HG02943 (cell line): ENCODE results near the gene SEC61G.
A peak's percentile ranks its signal among the peaks of the same experiment; 100 is the strongest.

Experiments
- ATAC-seq: cut with Tn5 transposase; IDR thresholded peaks from one replicate; pipeline ENCODE4 v1.9.1; 2021; ENCODE audit warnings: mild to moderate bottlenecking, low read depth, moderate library complexity; ENCODE audit not compliant: unreplicated experiment

The SEC61G gene

DNA sequence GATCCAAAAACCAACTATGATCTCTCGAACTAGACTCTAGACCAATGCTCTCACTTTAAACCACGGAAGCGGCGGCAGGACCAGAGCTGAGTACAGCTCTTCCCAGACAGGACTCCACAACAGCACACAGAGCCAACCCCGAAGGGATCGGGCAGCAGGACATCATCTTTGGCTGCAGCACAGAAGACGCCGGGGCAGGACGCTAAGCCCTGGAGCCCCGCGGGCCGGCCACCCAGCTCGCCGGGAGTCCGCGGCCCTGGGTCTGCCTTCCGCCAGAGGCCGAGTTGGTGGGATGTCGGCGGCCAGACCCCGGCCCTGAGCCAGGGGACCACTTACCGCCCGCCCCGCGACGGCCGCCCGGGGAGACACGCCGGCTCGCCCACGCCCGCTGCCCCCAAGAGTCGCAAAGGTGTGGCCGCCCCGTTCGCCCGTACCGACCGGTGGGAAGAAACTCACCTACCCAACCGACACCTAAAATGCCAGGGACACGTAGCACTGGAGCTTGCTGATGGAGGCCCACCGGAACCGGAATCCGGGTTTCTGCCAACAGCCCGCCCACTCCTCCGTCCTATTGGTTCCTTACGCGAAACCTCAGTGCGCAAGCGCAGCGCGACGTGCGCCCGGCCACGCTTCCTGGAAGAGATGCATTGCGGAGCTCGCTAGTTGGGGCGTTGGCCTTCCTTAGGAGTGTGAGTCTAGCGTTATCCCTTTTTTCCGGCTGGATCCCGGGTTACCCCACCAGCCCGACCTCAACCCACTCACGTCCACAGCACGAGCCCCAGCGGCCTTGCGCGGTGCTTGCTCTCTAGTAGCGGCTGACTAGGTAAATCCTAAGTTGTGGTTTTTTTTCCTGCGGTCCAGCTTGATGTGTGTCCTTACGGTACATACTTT is at the start of gene SEC61G:
Gene SEC61G, minus strand, starts transcription at position 510 of the 891 bp plus-strand sequence. CDS start 1,623 bp downstream, outside the sequence.
- peak; percentile 97 for ATAC-seq

DNA sequence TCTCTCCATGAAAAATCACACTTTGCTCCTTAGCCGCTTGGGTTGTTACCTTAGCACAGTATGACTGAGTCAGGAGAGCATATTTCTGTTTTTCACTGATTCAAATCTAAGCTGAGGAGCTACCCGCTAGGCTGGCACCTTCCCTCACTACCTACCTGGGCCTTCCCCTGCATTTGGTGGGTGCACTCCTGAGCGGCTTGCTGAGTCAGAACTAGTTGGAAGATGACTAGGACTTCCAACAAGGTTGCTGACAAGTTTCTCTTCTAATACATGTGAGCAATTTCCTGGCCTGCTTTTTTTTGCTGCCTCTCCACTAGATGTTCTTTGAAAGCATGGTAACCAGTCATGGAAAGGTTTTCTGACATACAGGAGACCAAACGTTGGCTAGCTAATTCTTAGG is 43.8 kb upstream of the SEC61G start:
- ATAC-seq: no peak

DNA sequence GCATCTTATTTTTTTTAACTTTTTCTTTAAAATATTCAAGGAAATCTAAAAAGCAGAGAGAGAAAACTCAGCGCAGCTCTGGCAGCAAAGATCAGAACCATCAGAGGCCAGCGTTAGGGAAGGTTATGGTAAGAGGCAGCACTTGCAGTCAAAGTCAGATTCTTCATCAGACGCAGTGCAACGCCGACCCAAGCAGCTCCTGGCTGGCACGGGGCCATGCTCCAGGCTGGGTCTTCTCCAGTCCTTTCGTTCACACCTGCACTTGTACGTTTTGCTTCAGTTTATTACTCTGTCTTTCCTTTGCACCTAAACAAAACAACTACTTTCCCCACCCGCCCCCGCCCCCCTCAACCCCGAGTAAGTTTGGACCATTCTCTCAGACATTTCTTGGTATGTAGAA is 43.1 kb upstream of the SEC61G start:
- ATAC-seq: no peak

DNA sequence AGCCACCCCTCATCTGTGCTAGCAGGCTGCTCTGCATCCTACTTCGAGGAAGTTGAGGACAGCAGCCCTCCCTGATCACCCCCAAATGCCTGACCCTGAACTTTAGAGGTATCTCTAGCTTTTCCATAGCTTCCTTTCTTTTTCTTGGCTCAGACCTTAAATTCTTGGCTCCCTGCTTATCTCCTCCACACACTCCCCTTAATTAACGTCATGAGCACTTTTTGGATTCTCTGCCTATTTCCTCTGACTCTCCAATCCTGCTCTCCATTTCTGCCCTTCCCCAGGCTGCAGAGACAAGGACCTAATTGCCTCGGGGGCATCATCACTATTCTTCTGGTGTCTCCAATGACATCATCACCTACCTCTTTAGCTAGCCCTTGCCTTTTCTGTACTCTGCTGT is 40.8 kb upstream of the SEC61G start:
- ATAC-seq: no peak

DNA sequence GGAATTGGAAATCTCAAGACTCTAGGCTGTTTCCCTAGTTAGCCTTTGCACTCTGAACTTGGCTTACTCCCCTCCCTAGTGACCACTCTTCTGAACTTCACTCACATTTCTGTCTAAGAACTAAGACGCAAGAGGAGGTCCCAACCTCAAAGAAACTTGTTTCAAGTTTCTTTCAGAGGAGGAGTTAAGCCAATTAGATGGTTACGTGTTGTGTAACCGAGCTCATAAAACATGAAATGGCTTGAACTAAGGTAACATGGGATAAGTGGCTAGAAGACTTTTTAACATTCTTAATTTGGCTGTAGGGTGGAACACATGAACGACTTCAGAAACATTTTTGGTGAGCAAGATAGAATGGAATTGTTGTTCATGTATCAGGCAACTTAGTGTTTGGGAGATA is 39.5 kb upstream of the SEC61G start:
- ATAC-seq: no peak

DNA sequence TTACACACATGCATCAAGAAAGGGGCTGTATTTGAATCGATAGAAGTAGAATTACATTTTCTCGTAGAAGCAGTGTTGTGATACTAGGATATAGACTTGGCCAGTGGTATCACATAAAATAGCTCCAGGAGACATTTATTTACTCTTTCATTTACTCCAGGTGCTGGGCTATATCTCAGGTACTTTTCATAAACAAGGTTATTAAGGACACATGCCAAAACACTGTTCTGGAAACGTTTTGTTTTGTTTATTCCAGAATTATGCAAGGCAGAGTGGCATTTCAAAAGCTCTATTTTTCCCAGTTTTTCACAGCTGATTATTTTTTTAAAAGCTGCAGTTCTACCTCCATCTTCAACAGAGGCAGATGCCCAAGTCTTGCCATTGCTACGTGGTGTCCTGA is 37.8 kb upstream of the SEC61G start:
- no peak for ATAC-seq

DNA sequence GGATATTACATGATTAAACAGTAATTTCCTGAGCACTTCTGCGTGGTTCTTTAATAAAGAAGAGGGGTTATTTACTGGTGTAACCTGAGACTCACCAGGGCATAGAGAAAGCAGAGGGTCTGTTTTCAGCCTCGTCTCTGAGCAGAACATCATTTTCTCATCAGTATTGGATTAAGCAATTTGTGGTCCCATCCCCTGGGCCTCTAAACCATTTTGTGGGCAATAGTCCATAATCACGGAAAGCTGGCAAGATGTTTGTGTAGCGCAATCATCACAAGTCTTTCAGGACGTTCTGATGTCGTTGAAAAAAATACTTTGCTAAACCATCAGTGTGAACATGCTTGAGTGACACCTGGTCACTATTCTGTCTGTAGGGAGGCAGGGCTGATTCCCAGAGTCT is 37.1 kb upstream of the SEC61G start:
- ATAC-seq: no peak

DNA sequence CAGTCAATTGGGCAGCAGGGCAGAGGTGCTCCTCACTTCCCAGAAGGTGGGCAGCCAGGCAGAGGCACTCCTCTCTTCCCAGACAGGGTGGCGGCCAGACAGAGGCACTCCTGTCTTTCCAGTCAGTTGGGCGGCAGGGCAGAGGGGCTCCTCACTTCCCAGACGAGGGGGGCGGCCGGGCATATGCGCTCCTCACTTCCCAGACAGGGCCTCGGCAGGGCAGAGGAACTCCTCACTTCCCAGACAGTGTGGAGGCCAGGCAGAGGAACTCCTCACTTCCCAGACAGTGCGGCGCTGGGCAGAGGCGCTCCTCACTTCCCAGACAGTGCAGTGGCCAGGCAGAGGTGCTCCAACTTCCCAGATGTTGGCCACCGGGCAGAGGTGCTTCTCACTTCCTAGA is 33.4 kb upstream of the SEC61G start:
- no peak for ATAC-seq

DNA sequence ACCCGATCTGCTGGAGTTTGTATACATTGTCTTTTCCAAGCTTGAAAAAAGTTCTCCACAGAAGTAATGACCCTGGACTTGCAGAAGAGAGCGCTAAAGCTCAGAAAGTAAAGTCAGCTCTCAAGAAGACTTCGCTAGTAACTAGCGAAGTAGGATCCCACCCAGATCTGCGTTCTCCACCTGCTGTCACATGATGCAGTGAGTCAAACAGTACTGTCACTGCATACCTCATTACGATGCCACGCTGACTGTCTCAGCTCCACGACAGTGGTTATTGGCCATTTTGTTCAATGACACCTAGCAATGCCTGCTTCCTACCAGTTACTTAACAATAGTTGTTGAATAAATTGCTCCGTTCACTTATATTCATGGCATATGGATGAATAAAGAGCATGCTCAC is 29.7 kb upstream of the SEC61G start:
- no peak for ATAC-seq

DNA sequence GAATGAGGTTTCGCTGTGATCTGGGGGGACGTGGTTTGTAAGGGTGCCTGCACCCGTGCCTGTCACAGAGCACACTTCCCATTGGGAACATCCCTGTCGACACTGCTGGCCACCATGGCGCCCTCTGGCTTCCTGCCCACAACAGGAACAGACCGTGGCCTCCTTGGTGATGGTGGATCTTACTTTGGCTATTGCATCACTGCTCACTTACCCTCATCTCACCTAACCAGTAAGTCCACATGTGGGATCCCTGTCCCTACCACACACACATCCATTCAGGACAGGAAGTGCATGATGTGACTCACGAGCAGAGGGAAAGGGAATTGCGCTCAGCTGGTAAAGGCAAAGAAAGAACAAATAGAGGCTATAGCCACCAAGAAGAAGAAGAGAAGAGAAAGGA is 26.2 kb upstream of the SEC61G start:
- no peak for ATAC-seq

DNA sequence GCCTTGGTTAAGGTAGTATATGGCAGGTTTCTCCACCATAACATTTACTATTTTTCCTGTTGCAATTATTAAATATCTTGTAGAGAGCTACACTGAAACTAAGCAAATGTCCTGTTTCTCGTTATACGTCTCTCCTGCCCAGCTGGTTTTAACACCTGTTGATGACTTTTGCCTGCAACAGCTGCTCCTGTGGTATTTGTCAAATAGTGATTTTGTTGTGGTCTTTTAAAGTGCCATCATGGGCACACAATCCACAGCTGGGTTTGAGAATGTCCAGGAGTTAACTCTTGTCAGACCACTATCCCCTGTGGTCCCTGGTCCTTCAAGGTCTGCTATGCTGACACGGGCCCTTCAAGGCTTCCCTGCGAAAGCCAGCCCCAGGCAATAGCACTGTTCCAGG is 24.9 kb upstream of the SEC61G start:
- no peak for ATAC-seq

DNA sequence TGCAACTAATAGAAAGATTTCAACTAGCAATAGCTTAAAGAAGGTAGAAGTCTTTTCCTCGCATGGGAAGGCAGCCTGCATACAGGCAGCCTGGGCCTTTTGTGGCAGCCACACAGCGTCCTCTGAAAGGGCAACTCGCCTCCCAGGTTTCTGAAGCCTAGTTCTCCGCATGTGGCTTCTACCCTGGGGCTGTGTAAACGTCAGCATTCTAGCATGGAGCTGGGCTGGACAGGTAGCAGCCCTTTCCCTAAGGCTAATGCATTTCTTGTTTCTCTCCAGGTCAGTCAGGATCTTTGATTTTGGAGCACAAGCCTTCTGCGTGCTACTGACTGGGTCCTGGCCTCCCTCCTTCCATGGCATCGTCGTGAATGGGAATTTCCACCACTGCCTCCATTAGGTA is 23.8 kb upstream of the SEC61G start:
- ATAC-seq: no peak

DNA sequence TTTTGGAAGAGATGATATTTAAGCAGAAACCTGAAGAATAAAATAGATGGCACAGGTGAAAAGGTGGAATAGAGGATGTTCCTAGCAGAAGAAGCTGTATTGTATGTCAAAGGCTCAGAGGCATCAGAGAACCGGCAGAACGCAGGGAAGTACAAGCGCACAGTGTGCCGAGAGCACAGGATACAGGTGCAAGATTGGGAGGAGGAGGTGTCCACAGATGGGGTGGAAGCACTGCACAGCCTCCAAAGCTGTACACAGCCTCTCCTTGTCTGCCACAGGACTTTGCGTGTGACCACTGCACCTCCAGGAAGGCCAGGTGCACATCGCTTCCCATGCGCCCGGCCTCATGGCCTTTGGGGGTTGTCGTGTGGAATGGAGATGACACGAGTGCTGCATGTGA is 23.3 kb upstream of the SEC61G start:
- ATAC-seq: no peak

DNA sequence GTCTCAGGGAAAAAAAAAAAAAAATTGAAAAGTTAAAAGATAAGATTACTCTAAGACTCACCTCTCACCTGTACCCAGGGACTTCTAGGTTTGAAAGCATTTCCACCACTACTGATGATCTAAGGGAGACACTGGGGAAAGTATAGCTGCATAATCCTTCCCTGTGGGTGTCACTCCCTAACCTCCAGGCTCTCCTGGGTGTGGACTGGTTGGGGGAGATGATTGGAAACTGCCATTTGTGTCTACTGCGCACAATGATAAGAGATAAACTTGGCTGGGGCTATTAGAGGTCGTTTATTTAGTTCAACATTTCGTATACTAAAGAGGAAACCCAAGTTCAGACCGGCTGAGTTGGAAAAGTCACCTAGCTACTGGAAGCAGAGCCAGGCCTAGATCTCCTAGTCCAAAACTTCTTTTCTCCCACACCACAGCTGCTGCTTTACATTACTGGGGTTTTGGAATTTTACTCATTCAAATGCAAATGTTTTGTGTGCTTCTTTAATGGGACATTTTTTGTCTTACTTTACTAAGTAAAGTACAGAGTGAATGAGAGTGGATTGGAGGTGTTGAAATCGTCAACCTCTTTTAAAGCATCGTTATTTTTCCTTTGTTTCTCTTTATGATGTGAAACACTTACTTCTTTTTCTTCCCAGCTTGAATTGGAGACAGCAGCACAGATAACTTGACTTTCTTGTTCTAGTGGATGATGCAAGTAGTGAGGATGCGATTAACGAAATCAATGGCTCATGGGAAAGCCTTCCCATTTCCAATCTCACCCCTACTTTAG is 22.3 kb upstream of the SEC61G start:
- no peak for ATAC-seq

DNA sequence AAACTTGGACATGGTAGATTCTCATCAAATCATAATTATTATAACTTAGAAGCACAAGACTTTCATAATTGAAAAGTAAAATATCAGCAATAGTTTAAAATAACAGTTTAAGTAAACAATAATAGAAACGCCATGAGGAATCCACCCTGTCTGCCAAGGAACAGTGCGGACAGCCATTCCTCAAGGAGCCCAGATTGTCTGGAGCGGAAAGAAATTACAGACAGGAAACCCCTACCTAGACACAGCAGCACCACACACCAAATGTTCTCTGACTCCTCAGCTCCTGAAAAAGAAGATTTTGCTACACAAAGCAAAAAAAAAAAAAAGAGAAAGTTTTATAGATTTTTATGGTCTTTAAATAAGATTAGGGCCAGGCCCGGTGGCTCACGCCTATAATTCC is 21.5 kb upstream of the SEC61G start:
- ATAC-seq: no peak

DNA sequence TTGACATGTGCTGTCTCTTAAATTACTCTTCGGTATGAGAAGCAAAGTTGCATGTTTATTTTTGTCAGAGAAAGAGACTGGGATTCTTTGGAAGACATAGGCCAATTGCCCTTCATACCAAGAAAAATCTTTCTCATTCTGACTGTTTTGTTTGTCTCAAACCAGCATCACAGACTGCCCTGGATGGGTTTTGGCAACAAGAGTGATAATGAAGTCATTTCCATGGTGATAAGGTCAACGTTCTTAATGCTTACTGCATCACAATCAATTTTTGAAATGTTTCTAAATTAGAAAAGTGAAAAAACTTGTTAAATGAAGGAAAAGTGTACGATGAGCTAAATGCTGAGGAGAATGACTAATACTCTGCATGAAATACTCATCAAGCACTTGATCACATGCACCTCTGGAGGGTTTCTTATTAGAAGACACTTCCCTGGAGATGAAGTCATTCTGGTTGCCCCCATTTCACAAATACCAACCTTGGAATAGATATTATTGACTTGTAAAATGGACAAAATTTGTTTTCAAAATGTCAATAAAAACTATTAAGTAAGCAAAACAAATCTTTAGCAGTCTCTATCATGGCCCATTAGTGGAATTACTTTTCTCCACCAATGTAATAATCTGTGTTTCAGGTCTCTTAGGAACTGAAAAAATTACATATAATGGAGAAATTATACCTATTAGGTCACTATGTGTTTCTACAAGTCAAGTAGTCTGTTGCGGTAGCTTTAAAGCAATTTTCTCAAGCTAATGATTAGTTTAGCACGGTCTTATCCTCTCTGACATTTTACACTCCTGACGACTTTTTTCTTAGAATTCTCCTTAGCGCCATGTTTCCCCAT is 19.9 kb upstream of the SEC61G start:
- ATAC-seq: no peak

DNA sequence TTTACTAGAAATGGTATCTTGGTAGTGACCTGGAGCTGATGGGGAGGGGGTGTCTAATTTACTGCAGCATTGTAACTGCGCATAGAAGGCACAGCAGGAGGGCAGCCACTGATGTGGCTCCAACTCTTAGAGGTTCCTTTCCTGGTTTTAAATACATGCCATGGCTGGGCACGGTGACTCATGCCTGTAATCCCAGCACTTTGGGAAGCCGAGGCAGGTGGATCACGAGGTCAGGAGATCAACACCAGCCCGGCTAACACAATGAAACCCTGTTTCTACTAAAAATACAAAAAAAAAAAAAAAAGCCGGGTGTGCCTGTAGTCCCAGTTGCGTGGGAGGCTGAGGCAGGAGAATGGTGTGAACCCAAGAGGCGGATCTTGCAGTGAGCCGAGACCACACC is 19.2 kb upstream of the SEC61G start:
- ATAC-seq: no peak

DNA sequence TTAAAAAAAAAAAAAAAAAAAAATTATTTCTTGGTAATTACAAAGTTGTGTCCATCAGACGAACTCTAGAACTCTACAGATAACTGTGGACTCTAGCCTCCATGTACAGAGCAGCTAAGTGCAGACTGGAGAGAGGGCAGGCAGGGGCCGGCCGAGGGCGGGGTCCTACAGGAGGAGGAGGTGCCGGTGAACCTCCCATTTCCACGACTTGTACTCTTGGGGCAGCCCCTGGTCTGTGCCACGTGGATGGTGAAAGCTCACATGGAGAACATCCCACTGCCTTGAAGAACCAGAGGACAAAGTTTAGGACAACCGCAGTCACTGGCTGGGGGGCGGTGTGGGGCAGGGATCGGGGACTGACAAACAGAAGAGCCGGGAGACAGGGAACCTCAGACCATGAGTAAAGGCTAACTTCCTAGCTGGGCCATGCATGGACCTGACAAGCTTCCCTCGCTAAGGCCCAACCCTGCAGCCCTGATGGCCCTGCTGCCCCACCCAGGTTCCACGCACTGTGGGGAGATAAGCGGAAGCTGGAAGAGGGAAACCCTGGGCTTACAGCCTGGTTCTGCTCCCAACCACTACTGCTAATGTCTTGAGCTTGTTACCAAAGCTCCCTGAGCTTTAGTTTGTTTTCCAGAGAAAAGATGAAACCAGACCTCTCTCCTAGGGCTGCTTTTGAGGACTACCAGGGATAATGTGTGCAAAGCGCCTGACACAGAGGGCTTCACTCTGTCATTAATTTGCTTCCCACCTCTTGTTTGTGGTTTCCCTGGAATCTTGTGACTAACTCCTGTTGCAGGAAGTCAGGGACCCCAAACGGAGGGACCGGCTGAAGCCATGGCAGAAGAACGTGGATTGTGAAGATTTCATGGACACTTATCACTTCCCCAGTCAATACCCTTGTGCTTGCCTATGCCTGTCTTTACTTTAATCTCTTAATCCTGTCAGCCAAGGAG is 16.1 kb upstream of the SEC61G start:
- ATAC-seq: no peak

DNA sequence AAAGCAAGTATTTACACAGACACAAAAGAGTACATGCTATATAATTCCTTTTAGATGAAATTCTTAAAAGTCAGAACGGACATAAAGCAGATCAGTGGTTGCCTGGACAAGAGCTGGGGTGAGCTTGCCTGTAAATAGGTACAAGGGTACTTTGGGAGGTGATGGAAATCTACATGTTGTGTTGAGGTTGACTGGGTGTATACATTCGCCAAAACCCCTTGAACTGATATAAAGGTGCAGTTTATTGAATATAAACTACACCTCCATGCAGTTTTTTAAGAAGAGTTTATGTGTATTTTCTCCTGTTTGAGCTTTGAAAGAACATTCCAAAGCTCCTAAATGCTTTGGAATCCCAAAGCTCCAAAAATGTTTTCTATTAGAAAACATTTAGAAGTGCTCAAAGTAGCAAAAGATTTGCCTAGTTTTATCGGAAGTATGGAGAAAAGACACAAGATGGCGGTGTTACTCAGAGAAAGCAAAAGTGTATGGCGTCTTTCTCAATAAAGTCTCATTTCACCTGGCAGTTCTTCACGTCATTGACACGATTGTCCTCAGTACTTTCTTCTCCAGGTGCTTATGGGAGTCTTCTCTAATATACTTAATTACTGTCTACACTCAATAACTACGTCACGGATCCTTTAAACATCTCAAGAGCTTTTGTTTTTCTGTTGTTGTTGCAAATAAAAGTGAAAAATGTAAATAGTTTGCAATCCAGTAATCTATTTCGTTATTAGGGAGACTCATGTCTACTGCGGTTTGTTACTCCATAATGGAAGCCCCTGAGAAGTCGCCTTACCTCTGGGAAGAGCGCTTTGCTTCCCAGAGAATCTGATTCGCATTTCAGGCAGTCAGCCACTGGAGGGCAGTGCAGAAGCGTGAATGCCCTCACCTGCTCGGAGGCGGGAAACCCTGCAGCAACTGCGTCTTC is 14.7 kb upstream of the SEC61G start:
- no peak for ATAC-seq
